ENCODE results near the gene SIGLEC7.

DNA sequence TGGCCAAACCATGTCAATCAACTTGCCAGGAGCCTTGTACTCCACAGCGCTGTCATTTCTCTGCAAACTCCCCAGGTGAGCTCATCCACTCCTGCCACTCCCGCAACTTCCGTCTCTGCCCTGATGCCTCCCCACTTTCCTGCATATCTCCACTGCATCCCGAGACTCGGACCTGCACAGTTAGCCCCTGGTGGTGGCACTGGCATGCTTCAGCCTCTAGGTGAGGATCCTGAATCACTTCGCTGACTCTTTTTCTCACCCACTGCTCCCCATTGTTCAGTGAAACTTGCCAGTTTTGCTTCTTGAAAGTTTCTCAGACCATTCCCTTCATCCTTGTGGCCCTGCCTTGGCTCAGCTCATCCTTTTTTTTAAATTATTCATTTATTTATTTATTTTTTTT, 30.5 kb upstream of the SIGLEC7 start:
- TF ChIP-seq, protein P1, sequence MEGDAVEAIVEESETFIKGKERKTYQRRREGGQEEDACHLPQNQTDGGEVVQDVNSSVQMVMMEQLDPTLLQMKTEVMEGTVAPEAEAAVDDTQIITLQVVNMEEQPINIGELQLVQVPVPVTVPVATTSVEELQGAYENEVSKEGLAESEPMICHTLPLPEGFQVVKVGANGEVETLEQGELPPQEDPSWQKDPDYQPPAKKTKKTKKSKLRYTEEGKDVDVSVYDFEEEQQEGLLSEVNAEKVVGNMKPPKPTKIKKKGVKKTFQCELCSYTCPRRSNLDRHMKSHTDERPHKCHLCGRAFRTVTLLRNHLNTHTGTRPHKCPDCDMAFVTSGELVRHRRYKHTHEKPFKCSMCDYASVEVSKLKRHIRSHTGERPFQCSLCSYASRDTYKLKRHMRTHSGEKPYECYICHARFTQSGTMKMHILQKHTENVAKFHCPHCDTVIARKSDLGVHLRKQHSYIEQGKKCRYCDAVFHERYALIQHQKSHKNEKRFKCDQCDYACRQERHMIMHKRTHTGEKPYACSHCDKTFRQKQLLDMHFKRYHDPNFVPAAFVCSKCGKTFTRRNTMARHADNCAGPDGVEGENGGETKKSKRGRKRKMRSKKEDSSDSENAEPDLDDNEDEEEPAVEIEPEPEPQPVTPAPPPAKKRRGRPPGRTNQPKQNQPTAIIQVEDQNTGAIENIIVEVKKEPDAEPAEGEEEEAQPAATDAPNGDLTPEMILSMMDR (IDR thresholded peaks at IDR 0.05) = peak in 2 of 3 experiments; percentile 15 to 20
- TF ChIP-seq POLR2A (IDR thresholded peaks at IDR 0.05) = no peak
